ENCODE results near the gene SPIRE1. TPM values are rescaled to one million over a fixed set of nuclear protein-coding genes. Genes with fewer than 3 reads are reported as not detected.

SPIRE1 gene
- total RNA-seq, 1 donor from 2014 or later: 31.8 TPM

Other genes with a start within 250 kb of the SPIRE1 start
- 10.6 and 16.7 TPM in 2 replicates for gene CEP76, start 44.6 kb upstream of the SPIRE1 start, total RNA-seq
- gene PSMG2, start 44.9 kb upstream of the SPIRE1 start, total RNA-seq: 69.1 and 89.0 TPM in 2 replicates
- 17.5 and 20.3 TPM in 2 replicates for gene PTPN2, start 226.1 kb upstream of the SPIRE1 start, total RNA-seq

Measured in pulmonary artery endothelial cell (primary cell).